Hepatocyte (in vitro differentiated cells): ENCODE data around the gene TPCN2. TPM values are rescaled to one million over a fixed set of nuclear protein-coding genes. Genes with fewer than 3 reads are reported as not detected.

Experiments
- DNase-seq: peaks from one replicate; pipeline ENCODE4 v3.0.0-alpha.2; 2016; ENCODE audit warnings: low spot score
- H2AFZ ChIP-seq: fragments of 200-600 bp; sonication (generic); 2 replicates; pipeline ENCODE4 v1.6.0; 2016; ENCODE audit warnings: antibody characterized with exemption, mild to moderate bottlenecking
- H3K27ac ChIP-seq: fragments of 200-600 bp; sonication (generic); 2 replicates; pipeline ENCODE4 v1.5.1; 2016; ENCODE audit warnings: mild to moderate bottlenecking
- H3K27me3 ChIP-seq: fragments of 200-600 bp; sonication (generic); 2 replicates; pipeline ENCODE4 v1.6.1; 2016
- H3K36me3 ChIP-seq: fragments of 200-600 bp; sonication (generic); replicated peaks from 2 replicates; pipeline ENCODE4 v1.5.1; 2016; ENCODE audit warnings: low read depth; ENCODE audit not compliant: insufficient read depth
- H3K4me1 ChIP-seq: fragments of 200-600 bp; sonication (generic); 2 replicates; pipeline ENCODE4 v1.5.1; 2016; ENCODE audit warnings: mild to moderate bottlenecking, moderate library complexity; ENCODE audit not compliant: insufficient read depth
- H3K4me2 ChIP-seq: fragments of 200-600 bp; sonication (generic); 2 replicates; pipeline ENCODE4 v1.6.0; 2016
- H3K4me3 ChIP-seq: fragments of 200-600 bp; sonication (generic); 2 replicates; pipeline ENCODE4 v1.5.1; 2016; ENCODE audit warnings: mild to moderate bottlenecking
- H3K79me2 ChIP-seq: fragments of 200-600 bp; sonication (generic); 2 replicates; pipeline ENCODE4 v1.6.0; 2017; ENCODE audit warnings: mild to moderate bottlenecking
- H3K9me2 ChIP-seq: fragments of 200-600 bp; sonication (generic); replicated peaks from 2 replicates; pipeline ENCODE4 v1.6.0; 2017; ENCODE audit warnings: mild to moderate bottlenecking; ENCODE audit not compliant: insufficient read depth
- H3K9me3 ChIP-seq: fragments of 200-600 bp; sonication (generic); 2 replicates; pipeline ENCODE4 v1.5.1; 2016; ENCODE audit warnings: low read depth, mild to moderate bottlenecking
- H4K20me1 ChIP-seq: fragments of 200-600 bp; sonication (generic); 2 replicates; pipeline ENCODE4 v1.6.0; 2016; ENCODE audit warnings: mild to moderate bottlenecking; ENCODE audit not compliant: insufficient read depth, poor library complexity, severe bottlenecking
- EZH2 ChIP-seq: fragments of 200-600 bp; sonication (generic); IDR thresholded peaks from 2 replicates; pipeline ENCODE4 v1.6.1; 2016; ENCODE audit warnings: antibody characterized with exemption, mild to moderate bottlenecking, borderline replicate concordance
- EZH2phosphoT487 ChIP-seq: fragments of 200-600 bp; sonication (generic); IDR thresholded peaks from one replicate; pipeline ENCODE4 v1.6.1; 2018; ENCODE audit warnings: antibody characterized with exemption, mild to moderate bottlenecking, low read depth, moderate library complexity; ENCODE audit not compliant: unreplicated experiment, severe bottlenecking
- WGBS: methylation state at CpG from one replicate; pipeline ENCODE4 v1.1.6; 2016; ENCODE audit warnings: low lambda C conversion rate; ENCODE audit errors: missing lambda C conversion rate; 5-methylcytosine and 5-hydroxymethylcytosine counted together
- polyA plus RNA-seq: library from polyadenylated mRNA; unstranded; fragments of >200 nt; fragmentation: Nextera tagmentation; extraction: Ambion mirVana; gene quantifications from 2 replicates; pipeline ENCODE4 v1.2.1, GENCODE V29; 2016
- total RNA-seq: library from RNA; depleted of rRNA; stranded (reverse); fragments of >200 nt; gene quantifications from 2 replicates; pipeline ENCODE4 v1.2.3, GENCODE V29; 2014
- TF ChIP-seq, protein P1 (sequence below): fragments of 200-600 bp; sonication (generic); IDR thresholded peaks from 2 replicates; pipeline ENCODE4 v1.5.1; 2016; ENCODE audit warnings: antibody characterized with exemption, mild to moderate bottlenecking; ENCODE audit not compliant: poor library complexity

The TPCN2 gene
- total and polyA plus RNA-seq, 2 experiments from 2014 or later: 16.6 to 21.3 TPM

DNA sequence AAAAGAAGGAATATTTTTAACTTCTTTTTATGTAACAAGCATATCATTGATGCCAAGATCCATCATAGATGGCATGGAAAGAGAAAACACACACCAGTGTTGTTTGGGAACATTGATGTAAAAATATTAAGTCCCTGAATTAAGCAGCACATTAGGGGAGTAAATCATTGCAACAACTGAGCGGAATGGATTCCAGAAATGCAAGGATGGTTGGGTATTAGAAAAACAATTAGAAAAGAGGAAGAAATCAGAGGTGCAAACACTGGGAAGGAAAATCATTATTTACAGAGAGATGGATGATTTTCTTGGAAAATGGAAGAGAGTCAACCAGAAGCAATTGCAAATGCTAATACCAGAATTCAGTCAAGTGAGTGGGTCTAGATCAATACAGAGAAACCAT lies 115.1 kb downstream of the TPCN2 start:
- no peaks in the 10 kb centered on the region for H3K79me2 ChIP-seq
- H2AFZ ChIP-seq: no peak overlapping the region
- peaks cover 4% of the 10 kb centered on the region for H3K4me1 ChIP-seq
- H3K27ac ChIP-seq: no peak overlapping the region
- H3K36me3 ChIP-seq: no peaks in the 10 kb centered on the region
- no peaks in the 10 kb centered on the region for H3K9me3 ChIP-seq
- H3K27me3 ChIP-seq: no peaks in the 10 kb centered on the region
- H3K9me2 ChIP-seq: no peaks in the 10 kb centered on the region
- H3K4me3 ChIP-seq: no peak overlapping the region
- no peak for DNase-seq
- 100% methylated on average over 1 of the region's 1 CpG for WGBS
- H3K4me2 ChIP-seq: no peak overlapping the region
- H4K20me1 ChIP-seq: no peaks in the 10 kb centered on the region
- TF ChIP-seq EZH2: no peak

DNA sequence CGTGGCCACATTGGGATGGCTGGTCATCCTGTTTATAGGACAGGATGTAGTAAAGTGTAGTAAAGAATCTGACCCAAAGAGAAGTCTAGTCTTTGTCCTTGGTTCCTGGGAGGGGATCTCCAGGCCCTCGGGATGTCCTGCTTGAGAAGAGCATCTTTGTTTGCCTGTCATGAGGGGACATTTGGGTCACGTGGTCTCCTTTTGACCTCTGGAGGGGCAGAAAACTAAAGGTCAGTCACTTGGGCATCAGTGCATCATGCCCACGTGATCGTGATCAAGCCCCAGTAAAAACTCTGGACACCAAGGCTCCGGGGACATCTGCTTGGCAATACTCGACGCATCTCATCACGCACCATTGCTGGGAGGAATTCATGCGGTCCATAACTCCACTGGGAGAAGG lies 116.1 kb downstream of the TPCN2 start:
- H3K27me3 ChIP-seq: no peaks in the 10 kb centered on the region
- TF ChIP-seq, protein P1, sequence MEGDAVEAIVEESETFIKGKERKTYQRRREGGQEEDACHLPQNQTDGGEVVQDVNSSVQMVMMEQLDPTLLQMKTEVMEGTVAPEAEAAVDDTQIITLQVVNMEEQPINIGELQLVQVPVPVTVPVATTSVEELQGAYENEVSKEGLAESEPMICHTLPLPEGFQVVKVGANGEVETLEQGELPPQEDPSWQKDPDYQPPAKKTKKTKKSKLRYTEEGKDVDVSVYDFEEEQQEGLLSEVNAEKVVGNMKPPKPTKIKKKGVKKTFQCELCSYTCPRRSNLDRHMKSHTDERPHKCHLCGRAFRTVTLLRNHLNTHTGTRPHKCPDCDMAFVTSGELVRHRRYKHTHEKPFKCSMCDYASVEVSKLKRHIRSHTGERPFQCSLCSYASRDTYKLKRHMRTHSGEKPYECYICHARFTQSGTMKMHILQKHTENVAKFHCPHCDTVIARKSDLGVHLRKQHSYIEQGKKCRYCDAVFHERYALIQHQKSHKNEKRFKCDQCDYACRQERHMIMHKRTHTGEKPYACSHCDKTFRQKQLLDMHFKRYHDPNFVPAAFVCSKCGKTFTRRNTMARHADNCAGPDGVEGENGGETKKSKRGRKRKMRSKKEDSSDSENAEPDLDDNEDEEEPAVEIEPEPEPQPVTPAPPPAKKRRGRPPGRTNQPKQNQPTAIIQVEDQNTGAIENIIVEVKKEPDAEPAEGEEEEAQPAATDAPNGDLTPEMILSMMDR: no peak
- H4K20me1 ChIP-seq: no peaks in the 10 kb centered on the region
- no peak overlapping the region for H3K27ac ChIP-seq
- 83% methylated on average over 10 of the region's 10 CpGs for WGBS
- H3K9me2 ChIP-seq: no peaks in the 10 kb centered on the region
- no peaks in the 10 kb centered on the region for H3K79me2 ChIP-seq
- H3K4me1 ChIP-seq: peaks cover 4% of the 10 kb centered on the region
- H3K4me2 ChIP-seq: no peak overlapping the region
- H2AFZ ChIP-seq: no peak overlapping the region
- no peaks in the 10 kb centered on the region for H3K9me3 ChIP-seq
- no peak for DNase-seq
- H3K4me3 ChIP-seq: no peak overlapping the region
- no peaks in the 10 kb centered on the region for H3K36me3 ChIP-seq

GRCh38 chr11:69165775-69166174 lies 117.0 kb downstream of the TPCN2 start:
- no peak overlapping the region for H3K27ac ChIP-seq
- TF ChIP-seq EZH2 (no peak), EZH2phosphoT487 (no peak)
- TF ChIP-seq, protein P1: no peak
- no peaks in the 10 kb centered on the region for H4K20me1 ChIP-seq
- H3K79me2 ChIP-seq: no peaks in the 10 kb centered on the region
- 91% methylated on average over 2 of the region's 2 CpGs for WGBS
- H2AFZ ChIP-seq: no peak overlapping the region
- peaks cover 4% of the 10 kb centered on the region for H3K4me1 ChIP-seq
- H3K9me2 ChIP-seq: no peaks in the 10 kb centered on the region
- no peaks in the 10 kb centered on the region for H3K36me3 ChIP-seq
- H3K4me3 ChIP-seq: no peak overlapping the region
- no peaks in the 10 kb centered on the region for H3K9me3 ChIP-seq
- no peaks in the 10 kb centered on the region for H3K27me3 ChIP-seq
- H3K4me2 ChIP-seq: no peak overlapping the region
- DNase-seq: no peak

GRCh38 chr11:69166218-69167115 lies 117.7 kb downstream of the TPCN2 start:
- Histone ChIP-seq H3K4me2 (peak overlapping the region; percentile 27), H3K9me3 (no peaks in the 10 kb centered on the region), H4K20me1 (no peaks in the 10 kb centered on the region), H3K36me3 (no peaks in the 10 kb centered on the region), H3K27ac (no peak overlapping the region), H3K4me3 (no peak overlapping the region), H3K9me2 (no peaks in the 10 kb centered on the region), H3K79me2 (no peaks in the 10 kb centered on the region), H3K4me1 (peaks cover 4% of the 10 kb centered on the region), H2AFZ (no peak overlapping the region), H3K27me3 (no peaks in the 10 kb centered on the region)
- TF ChIP-seq, protein P1: peak; percentile 20
- TF ChIP-seq EZH2 (no peak), EZH2phosphoT487 (no peak)
- DNase-seq: peak; percentile 73
- WGBS: 57% methylated on average over 21 of the region's 21 CpGs
